ENCODE measurements around the gene MAPKAPK5.
"Not testable (repeated sequence)": the region's sequence is repeated elsewhere in the genome, so short reads cannot be mapped to it uniquely, and the experiment has no call there.

MAPKAPK5 gene

DNA sequence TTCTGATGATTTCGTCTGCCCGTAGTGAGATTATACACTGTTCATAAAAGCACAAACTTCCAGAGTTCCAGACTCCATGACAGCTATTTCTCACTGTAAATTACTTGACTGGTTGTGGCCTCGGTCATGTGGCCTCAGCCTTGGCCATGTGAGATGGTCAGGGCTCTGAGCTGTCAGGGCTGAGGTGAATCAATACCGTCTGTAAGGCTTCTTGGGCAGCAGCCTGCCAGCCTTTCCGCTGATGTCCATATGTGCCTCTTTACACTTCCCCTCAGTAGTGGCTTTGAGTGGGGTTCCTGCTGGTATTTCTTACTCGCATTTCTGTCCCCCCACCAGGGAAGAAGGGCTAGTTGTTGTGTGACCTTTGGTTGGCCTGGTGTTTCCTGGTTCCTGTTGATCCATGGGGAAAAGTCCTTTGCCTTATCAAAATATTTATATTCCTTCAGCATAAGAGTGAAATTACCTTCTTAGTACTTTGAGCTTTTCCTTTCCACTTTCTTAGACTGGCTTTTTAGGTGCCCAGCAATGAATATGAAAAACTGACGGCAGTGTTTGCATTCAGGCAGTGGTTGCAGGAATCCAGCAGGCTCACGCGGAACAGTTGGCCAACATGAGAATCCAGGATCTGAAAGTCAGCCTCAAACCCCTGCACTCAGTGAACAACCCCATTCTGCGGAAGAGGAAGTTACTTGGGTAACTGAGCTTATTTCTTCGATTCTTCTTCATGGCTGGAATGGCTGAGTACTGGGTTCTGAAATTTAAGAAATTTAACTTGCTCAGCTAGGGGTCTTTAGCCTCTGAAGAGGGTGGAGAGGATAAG lies 46.1 kb downstream of the MAPKAPK5 start:
- DNase-seq = no peak

DNA sequence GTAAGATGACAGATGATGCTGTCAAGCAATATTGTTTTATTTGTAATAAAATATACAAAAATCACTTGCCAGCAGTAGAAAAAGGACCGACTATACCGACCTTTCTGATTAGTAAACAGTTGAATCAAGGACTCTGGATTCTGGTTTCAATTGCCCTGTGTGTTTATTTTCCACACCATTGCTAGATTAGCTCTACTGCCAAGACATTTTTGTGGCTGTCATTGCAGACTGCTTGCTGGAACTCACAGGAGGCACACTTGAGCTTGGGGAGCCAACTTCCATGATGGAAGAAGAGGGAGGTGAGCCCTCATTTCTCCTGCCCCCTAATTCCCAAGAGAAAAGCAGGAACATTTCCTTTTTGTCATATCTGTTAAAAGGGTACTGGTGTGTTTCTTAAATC lies 51.3 kb downstream of the MAPKAPK5 start:
- DNase-seq = no peak

DNA sequence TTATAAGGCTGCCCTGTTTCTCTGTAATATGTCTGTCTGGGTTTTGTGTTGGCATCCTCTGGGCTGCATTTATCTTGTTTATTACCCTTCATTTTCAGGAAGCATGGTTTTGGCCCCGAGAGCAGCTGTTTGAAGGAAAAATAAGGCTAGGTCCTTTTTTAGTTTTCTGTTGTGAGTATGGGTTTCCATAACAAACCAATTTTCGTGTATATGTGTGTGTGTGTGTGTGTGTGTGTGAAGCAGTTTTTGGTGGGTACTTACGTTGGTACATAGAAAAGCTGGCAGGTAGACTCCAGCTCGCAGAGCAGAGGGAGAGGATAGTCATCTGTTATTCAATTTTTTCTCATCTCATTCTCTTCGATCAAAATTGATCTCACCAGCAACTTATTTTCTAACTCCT lies 52.5 kb downstream of the MAPKAPK5 start:
- DNase-seq = no peak

DNA sequence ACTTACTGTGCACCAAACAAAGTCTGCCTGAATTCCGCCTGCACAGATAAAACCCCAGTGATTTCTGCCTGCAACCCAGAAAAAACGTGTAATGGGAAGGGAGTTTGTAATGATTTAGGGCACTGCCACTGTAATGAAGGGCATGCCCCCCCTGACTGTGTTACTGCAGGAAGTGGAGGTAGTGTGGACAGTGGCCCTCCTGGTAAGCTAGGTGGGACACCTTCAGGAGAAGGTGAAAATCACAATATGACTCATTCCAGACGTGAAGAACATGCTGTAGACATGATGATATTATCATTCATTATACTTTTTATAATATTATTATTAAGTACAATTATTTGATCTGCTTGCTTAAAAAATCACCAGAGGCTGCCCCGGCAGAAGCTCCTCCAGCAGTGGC lies 59.2 kb downstream of the MAPKAPK5 start:
- DNase-seq = no peak

DNA sequence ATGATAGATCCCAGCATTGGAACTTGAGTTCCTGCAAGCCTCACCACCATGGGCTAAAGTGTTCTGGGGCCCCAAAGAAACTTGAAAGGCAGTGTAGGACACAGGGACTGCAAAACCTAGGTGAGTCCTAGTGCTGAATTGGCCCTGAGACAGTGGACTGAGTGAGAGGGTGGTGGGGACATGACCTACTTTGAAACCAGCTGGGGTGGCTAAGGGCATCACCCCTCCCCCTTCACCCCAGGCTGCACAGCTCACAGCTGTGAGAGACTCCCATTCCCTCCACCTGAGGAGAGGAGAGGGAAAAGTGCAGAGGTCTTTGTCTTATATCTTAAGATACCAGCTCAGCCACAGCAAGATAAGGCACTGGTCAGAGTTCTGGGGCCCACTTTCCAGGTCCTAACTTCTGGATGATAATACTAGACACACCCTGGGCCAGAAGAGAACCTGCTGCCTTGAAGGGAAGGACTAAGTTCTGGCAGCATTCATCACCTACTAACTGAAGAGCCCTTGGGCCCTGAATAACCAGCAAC lies 62.5 kb downstream of the MAPKAPK5 start:
- no peak for DNase-seq

DNA sequence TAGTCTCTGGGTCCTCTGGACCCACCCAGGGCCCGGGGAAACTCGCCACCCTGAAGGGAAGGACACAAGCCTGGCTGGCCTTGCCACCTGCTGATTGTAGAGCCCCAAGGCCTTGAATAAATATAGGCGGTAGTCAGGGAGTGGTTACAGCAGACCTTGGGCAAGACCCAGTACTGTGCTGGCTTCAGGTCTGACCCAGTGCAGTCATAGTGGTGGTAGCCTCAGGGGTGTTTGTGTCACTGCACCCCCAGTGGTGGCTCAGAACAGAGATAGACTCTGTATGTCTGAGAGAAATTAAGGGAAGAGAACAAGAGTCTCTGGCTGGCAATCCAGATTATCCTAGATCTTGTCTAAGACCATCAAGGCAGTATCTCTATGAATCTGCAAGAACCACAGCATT lies 63.5 kb downstream of the MAPKAPK5 start:
- no peak for DNase-seq

DNA sequence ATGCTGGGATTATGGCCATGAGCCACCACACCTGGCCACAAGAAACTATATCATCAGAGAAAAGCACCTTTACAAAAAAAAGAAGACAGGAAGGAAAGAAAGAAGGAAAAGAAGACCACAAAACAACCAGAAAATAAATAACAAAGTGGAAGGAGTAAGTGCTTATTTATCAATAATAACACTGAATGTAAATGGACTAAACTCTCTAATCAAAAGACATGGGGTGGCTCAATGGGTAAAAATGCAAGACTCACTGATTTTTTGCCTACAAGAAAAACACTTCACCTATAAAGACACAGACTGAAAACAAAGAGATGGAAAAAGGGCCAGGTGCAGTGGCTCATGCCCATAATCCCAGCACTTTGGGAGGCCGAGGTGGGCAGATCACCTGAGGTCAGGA lies 65.7 kb downstream of the MAPKAPK5 start:
- DNase-seq = no peak

DNA sequence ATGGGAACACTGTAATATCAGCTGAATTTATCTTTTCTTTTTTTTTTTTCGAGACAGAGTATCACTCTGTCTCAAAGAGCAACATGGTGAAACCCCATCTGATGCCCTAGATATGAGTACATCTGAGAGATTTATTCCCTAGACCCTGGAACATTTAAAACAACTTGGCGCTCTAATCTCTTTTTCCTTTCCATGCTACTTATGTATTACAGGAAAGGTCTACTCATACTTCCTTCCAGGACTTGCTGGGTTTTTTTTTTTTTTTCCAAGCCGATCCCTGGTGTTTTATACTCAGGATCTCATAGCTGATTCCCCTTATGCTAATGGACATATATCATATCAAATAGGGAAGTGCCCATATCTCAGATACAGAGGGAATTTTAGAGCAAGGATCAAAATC lies 83.1 kb downstream of the MAPKAPK5 start:
- DNase-seq = no peak

DNA sequence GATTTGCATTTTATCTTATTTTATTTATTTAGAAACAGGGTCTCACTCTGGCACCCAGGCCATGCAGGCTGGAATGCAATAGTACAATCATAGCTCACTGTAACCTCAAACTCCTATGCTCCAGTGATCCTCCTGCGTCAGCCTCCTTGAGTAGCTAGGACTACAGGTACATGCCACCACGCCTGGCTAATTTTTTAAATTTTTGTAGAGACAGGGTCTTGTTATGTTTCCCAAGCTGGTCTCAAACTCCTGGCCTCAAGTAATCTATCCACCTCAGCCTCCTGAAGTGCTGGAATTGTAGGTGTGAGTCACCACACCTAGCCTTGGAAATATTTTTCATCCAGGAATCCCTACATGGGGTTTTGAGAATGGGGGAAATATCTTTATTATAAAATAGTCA lies 84.6 kb downstream of the MAPKAPK5 start:
- DNase-seq = no peak

DNA sequence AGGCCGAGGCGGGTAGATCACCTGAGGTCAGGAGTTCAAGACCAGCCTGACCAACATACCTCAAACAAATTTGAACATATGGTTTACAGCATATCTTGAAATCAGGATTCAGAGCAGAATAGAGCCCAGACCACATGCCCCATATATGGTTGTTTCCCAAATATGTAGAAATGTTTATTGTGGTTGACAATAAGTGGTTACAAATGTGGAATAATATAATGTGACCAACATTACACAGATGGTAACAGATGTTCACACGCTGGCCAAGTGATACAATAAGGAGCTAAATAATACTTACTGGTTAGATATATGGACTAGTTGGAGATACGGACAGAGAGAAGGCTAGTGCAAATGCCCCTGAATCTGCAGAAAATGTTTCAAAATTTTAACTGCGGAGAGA lies 85.3 kb downstream of the MAPKAPK5 start:
- no peak for DNase-seq

DNA sequence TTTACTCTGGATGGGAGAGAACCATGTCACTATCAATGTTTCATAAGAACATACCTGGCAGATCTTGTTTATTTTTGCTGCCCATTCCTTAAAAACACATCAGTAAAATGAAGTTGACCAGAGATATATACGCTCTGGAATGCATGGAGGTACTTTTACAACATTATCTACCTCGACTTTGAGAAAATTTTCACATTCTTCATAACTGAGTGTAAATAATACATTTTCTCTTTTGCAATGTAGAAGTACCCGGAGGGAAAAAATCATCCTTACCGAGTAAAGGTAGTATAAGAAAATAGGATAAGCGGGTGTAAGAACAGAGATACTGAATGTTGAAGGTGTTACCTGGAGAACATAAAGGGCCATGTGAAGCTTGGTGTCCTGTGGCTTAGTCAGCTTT lies 90.2 kb downstream of the MAPKAPK5 start:
- DNase-seq = no peak

DNA sequence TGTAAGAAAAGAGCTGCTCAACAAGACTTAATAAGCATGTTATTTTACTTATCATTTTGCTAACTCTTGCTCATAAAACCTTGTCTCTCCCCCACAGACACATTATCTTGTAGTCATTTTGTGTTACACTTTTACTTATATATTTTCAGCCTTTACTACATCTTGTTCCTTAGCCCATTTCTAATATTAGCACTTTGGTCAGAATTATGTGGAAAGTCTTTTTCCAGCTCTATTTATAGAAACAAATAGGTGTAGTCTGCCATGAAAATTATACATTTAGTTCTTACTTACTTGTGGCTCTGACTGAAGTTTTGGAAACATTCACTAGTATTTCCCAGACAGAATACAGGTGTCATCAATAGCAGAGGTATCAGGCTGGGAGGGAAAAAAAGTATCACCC lies 94.8 kb downstream of the MAPKAPK5 start:
- DNase-seq = no peak

DNA sequence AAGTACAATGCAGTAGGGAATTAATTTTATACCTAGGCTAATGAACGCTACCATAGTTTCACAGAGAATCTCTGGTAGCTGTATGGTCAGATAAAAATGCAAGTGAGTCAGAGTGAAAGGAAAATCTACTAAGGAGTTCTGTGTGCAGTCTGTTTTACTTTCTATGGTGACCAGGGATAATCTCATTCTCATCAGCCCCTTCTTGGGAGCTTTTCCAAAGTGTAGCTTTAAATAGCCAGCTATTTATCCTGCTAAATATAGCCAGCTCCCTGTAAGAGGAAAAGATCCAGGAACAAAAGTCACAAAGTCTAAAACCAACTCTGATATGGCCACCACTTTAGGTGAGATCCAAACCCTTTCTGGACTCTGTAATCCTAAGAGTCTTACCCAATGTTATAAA lies 95.4 kb downstream of the MAPKAPK5 start:
- no peak for DNase-seq

DNA sequence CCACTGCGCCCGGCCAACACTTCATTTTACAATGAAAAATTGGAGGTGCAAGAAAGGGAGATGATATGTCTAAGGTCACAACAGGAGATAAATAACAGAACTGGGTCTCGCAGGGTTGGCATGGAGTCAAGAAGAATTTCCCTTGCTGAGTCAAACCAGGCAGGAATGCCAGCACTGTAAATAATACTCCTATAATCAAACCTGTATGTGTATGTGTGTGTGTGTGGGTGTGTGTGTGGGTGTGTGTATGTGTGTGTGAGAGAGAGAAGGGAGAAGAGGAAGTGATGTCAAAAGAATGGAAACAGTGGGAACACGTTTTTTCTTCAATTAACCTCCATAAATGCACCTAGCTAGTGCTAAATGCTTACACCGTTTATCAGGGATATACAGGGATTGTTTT lies 100.5 kb downstream of the MAPKAPK5 start:
- DNase-seq = no peak

DNA sequence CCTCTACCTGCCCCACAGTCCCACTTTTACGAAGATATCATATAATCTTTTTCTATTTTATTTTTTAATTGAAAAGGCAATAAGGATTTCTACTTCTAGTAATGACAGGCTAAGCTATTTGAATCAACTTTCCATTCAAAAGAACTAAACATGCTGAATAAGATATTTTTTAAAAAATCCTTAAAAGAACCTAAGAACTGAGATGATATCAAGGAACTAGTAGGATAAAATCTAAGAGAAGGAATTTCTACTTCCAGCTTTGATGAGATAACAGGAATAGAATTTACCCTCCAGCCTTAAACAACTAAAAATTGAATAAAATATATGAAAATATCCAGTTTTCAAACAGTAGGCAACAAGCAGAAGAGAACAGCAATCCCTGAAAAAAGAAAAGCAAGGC lies 101.9 kb downstream of the MAPKAPK5 start:
- DNase-seq = no peak

DNA sequence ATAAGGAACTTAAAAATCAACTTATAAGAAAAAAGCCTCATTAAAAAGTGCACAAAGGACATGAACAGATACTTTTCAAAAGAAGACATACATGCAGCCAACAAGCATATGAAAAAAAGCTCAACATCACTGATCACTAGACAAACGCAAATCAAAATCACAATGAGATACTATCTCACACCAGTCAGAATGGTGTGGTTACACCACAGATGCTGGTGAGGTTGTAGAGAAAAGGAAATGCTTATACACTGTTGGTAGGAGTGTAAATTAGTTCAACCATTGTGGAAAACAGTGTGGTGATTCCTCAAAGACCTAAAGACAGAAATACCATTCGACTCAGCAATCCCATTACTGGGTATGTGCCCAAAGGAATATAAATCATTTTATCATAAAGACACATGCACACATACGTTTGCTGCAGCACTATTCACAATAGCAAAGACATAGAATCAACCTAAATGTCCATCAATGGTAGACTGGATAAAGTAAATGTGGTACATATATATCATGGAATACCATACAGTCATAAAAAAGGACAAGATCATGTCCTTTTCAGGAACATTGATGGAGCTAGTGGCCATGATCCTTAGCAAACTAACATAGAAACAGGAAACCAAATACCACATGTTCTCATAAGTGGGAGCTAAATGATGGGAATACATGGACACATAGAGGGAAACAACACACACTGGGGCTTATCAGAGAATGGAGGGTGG lies 109.1 kb downstream of the MAPKAPK5 start:
- not testable (repeated sequence) for DNase-seq
